Spleen (tissue), 3 donors: ENCODE measurements around the gene CCDC86.

Experiments used
- POLR2A ChIP-seq, 3 donors: fragments of 450-650 bp; IDR thresholded peaks; one replicate each; pipeline ENCODE4 v1.5.1; 2017; ENCODE audit warnings: antibody characterized with exemption in 3 of 3, mild to moderate bottlenecking in 1 of 3
- POLR2AphosphoS5 ChIP-seq, 3 donors: sonication (generic); formaldehyde crosslinking; IDR thresholded peaks; one replicate each; pipeline ENCODE4 v1.5.1; 2017; ENCODE audit warnings: antibody characterized with exemption in 3 of 3

- TF ChIP-seq POLR2A (IDR thresholded peaks at IDR 0.05) (no peak), POLR2AphosphoS5 (IDR thresholded peaks at IDR 0.05) (no peak)
These were observed 48.0 kb downstream of the CCDC86 start for GRCh38 chr11:60889869-60890311.
